Measurements from ENCODE around the gene SHC4.

SHC4 gene

GRCh38 chr15:48963524-48964113, at the start of gene SHC4:
SHC4 (minus strand) TSS chr15:48963919; CDS start chr15:48963015, 904 bp downstream.
- peak within 1 kb of the TSS; percentile 64 for H3K4me3 ChIP-seq (ENCODE audit: low read depth, low read length)
- DNase-seq (ENCODE audit: low read depth) = peak; percentile 71

- no peak for DNase-seq (ENCODE audit: low read depth)
Observed at GRCh38 chr15:48999314-48999713, 35.6 kb upstream of the SHC4 start.

GRCh38 chr15:48996276-48996675, 32.6 kb upstream of the SHC4 start:
- H3K4me3 ChIP-seq (ENCODE audit: low read depth, low read length) = no peak overlapping the region
- DNase-seq (ENCODE audit: low read depth) = no peak

More at GRCh38 chr15:48999314-48999713, 35.6 kb upstream of the SHC4 start:
- H3K4me3 ChIP-seq (ENCODE audit: low read depth, low read length) = no peak overlapping the region

- DNase-seq (ENCODE audit: low read depth) = no peak
- H3K4me3 ChIP-seq (ENCODE audit: low read depth, low read length) = no peak overlapping the region
Observed at GRCh38 chr15:48993380-48993779, 29.7 kb upstream of the SHC4 start.

GRCh38 chr15:48992545-48992944, 28.8 kb upstream of the SHC4 start:
- no peak overlapping the region for H3K4me3 ChIP-seq (ENCODE audit: low read depth, low read length)
- DNase-seq (ENCODE audit: low read depth) = no peak

- no peak overlapping the region for H3K4me3 ChIP-seq (ENCODE audit: low read depth, low read length)
- no peak for DNase-seq (ENCODE audit: low read depth)
Observed at GRCh38 chr15:48992096-48992495, 28.4 kb upstream of the SHC4 start.

- H3K4me3 ChIP-seq (ENCODE audit: low read depth, low read length) = no peak overlapping the region
- DNase-seq (ENCODE audit: low read depth) = no peak
Observed at GRCh38 chr15:48989170-48989569, 25.5 kb upstream of the SHC4 start.

GRCh38 chr15:48987142-48987541, 23.4 kb upstream of the SHC4 start:
- H3K4me3 ChIP-seq (ENCODE audit: low read depth, low read length) = no peak overlapping the region
- DNase-seq (ENCODE audit: low read depth) = no peak

- no peak overlapping the region for H3K4me3 ChIP-seq (ENCODE audit: low read depth, low read length)
- DNase-seq (ENCODE audit: low read depth) = no peak
Observed at GRCh38 chr15:48986240-48986639, 22.5 kb upstream of the SHC4 start.

GRCh38 chr15:48985516-48985915, 21.8 kb upstream of the SHC4 start:
- no peak for DNase-seq (ENCODE audit: low read depth)
- no peak overlapping the region for H3K4me3 ChIP-seq (ENCODE audit: low read depth, low read length)

GRCh38 chr15:48984811-48985352, 21.2 kb upstream of the SHC4 start:
- no peak for DNase-seq (ENCODE audit: low read depth)
- no peak overlapping the region for H3K4me3 ChIP-seq (ENCODE audit: low read depth, low read length)

- no peak for DNase-seq (ENCODE audit: low read depth)
- H3K4me3 ChIP-seq (ENCODE audit: low read depth, low read length) = no peak overlapping the region
Observed at GRCh38 chr15:48984021-48984710, 20.4 kb upstream of the SHC4 start.

- no peak overlapping the region for H3K4me3 ChIP-seq (ENCODE audit: low read depth, low read length)
- DNase-seq (ENCODE audit: low read depth) = no peak
Observed at GRCh38 chr15:48983300-48983699, 19.6 kb upstream of the SHC4 start.

GRCh38 chr15:48981941-48982340, 18.2 kb upstream of the SHC4 start:
- no peak for DNase-seq (ENCODE audit: low read depth)

GRCh38 chr15:48978638-48979037, 14.9 kb upstream of the SHC4 start:
- no peak overlapping the region for H3K4me3 ChIP-seq (ENCODE audit: low read depth, low read length)
- no peak for DNase-seq (ENCODE audit: low read depth)

More at GRCh38 chr15:48981941-48982340, 18.2 kb upstream of the SHC4 start:
- no peak overlapping the region for H3K4me3 ChIP-seq (ENCODE audit: low read depth, low read length)

GRCh38 chr15:48976444-48977088, 12.8 kb upstream of the SHC4 start:
- no peak overlapping the region for H3K4me3 ChIP-seq (ENCODE audit: low read depth, low read length)

GRCh38 chr15:48975472-48976419, 12.0 kb upstream of the SHC4 start:
- peak; percentile 31 for DNase-seq (ENCODE audit: low read depth)
- peak overlapping the region; percentile 49 for H3K4me3 ChIP-seq (ENCODE audit: low read depth, low read length)

More at GRCh38 chr15:48976444-48977088, 12.8 kb upstream of the SHC4 start:
- DNase-seq (ENCODE audit: low read depth) = no peak

GRCh38 chr15:48974882-48975281, 11.2 kb upstream of the SHC4 start:
- no peak overlapping the region for H3K4me3 ChIP-seq (ENCODE audit: low read depth, low read length)
- DNase-seq (ENCODE audit: low read depth) = no peak

- DNase-seq (ENCODE audit: low read depth) = no peak
- H3K4me3 ChIP-seq (ENCODE audit: low read depth, low read length) = no peak overlapping the region
Observed at GRCh38 chr15:48972750-48973503, 9.2 kb upstream of the SHC4 start.
